Muscle layer of colon (tissue), 2 donors: ENCODE data around the gene SBK3.
A peak's percentile ranks its signal among the peaks of the same experiment; 100 is the strongest.
"Not testable (repeated sequence)": the region's sequence is repeated elsewhere in the genome, so short reads cannot be mapped to it uniquely, and the experiment has no call there.

Source experiments
- H3K27ac ChIP-seq: one replicate; pipeline ENCODE4 v1.7.0; 2013; ENCODE audit warnings: low read depth, mild to moderate bottlenecking, low read length, moderate library complexity
- H3K27me3 ChIP-seq, 2 donors: one replicate each; pipeline ENCODE4 v1.7.0; 2013; ENCODE audit warnings: low read length in 2 of 2, mild to moderate bottlenecking in 2 of 2; ENCODE audit not compliant: insufficient read depth in 2 of 2, control insufficient read depth in 1 of 2
- H3K36me3 ChIP-seq: one replicate; pipeline ENCODE4 v1.7.0; 2013; ENCODE audit warnings: mild to moderate bottlenecking, low read length; ENCODE audit not compliant: insufficient read depth
- H3K4me1 ChIP-seq: one replicate; pipeline ENCODE4 v1.7.0; 2013; ENCODE audit warnings: mild to moderate bottlenecking, low read length; ENCODE audit not compliant: insufficient read depth
- H3K4me3 ChIP-seq, 2 donors: one replicate each; pipeline ENCODE4 v1.7.0; 2013; ENCODE audit warnings: low read length in 2 of 2, low read depth in 1 of 2, mild to moderate bottlenecking in 1 of 2, moderate library complexity in 1 of 2
- H3K9ac ChIP-seq: one replicate; pipeline ENCODE4 v1.7.0; 2013; ENCODE audit warnings: low read length
- H3K9me3 ChIP-seq: one replicate; pipeline ENCODE4 v1.7.0; 2013; ENCODE audit warnings: mild to moderate bottlenecking, low read length
- donor health status: abdominal sarcoma.
- donor health status: Adenocarcinoma of cecum.

Gene SBK3

DNA sequence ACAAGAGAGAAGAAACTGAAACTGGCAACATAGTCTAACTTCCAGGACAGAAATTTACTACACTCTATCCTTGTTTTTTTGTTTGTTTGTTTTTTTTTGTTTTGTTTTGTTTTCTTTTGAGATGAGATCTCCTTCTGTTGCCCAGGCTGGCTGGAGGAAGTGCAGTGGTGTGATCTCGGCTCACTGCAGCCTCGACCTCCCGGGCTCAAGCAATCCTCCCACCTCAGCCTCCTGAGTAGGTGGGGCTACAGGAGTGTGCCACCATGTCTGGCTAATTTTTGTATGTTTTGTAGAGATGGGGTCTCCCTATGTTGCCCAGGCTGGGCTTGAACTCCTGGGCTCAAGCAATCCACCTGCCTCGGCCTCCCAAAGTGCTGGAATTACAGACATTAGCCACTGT lies 36.9 kb upstream of the SBK3 start:
- H3K27me3 ChIP-seq, H3K9ac ChIP-seq, H3K4me3 ChIP-seq, H3K9me3 ChIP-seq, H3K36me3 ChIP-seq, H3K27ac ChIP-seq: not testable (repeated sequence)
- H3K4me1 ChIP-seq = peaks cover 28% of the 10 kb centered on the region

DNA sequence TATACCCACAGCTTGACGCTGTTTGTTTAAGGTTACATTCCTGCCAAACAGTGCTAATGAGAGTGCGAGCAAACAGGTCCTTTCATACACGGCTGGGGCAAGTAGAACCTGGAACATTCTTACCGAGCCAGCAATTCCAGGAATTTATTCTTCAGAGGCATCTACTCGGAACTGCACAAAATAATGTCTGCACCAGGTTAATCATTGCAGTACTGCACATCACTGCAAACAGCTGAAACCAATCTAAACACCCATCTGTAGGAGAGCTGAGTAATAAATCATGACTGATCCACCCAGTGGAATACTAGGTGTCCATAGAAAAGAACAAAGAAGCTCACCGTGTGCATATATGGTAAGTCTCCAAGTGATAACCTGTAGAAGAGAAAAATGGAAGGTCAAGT lies 36.5 kb upstream of the SBK3 start:
- Histone ChIP-seq H3K4me3 (no peak overlapping the region), H3K9me3 (no peaks in the 10 kb centered on the region), H3K4me1 (peaks cover 24% of the 10 kb centered on the region), H3K27ac (no peak overlapping the region), H3K27me3 (no peaks in the 10 kb centered on the region), H3K9ac (no peak overlapping the region), H3K36me3 (no peaks in the 10 kb centered on the region)

DNA sequence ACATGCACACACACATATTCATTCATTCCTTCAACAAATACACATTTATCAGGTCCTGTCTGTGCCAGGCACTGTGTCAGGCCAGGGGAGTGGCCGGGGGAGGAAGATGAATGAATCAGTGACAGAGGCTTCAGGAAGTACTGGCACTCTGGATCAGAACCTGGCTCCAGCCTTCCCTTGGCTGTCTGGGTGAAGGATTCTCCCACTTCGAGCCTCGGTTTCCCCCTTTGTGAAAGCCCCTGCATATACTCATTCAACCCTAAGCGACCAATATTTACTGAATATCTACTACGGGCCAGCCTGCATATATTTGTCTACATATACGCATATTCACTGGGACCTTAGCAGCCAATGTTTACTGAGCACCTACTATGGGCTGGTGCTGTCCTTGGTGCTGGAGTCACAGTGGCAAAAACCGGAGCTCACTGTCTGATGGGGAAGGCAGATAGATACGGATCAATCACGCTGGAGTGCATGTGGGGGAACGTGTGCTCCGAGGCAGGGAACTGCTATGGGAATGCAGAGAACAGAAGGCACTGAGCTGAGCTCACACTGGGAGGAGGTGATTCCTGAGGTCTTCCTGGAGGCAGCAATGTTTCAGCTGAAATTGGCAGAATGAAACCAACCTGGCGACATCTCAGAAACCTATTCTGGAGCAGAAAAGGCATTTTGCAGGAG lies 35.9 kb upstream of the SBK3 start:
- Histone ChIP-seq H3K9ac (no peak overlapping the region), H3K36me3 (no peaks in the 10 kb centered on the region), H3K9me3 (no peaks in the 10 kb centered on the region), H3K27ac (peak overlapping the region; percentile 90), H3K4me1 (peaks cover 22% of the 10 kb centered on the region), H3K4me3 (peak overlapping the region; percentile 81 to 91), H3K27me3 (no peaks in the 10 kb centered on the region)

DNA sequence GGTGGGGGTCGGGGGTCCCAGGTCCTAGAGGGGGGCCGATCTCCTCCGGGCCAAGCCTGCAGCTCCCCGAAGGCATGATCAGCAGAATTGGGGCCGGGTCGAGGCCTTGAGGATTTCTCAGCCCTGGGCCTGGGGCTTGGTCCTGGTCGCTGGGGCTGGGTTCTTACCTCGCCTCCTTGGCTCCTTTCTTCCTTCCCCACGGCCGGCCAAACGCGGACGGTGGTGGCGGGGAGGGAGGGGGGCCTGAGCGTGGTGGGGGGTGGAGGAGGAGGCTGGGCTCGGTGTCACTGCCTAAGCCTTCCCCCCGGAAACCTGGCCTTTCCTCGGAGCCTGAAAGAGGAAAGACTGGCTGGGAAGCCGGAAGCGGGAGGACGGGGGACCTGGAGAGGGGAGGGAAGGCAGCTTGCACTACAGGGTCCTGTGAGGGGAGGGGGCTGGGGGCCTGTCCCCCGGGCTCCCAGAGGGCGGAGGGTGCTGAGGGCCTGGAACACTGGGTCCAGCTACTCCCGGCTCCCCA lies 35.3 kb upstream of the SBK3 start, which contains the start of gene ZNF579:
ZNF579 (minus strand) TSS at position 221 of the 517 bp plus-strand sequence. CDS start 1,209 bp downstream, outside the sequence.
- Histone ChIP-seq H3K9ac (peak within 1 kb of the TSS; percentile 61), H3K4me1 (peaks cover 18% of the 10 kb centered on the region), H3K9me3 (no peaks in the 10 kb centered on the region), H3K27me3 (no peaks in the 10 kb centered on the region), H3K36me3 (no peaks in the 10 kb centered on the region), H3K4me3 (peak within 1 kb of the TSS; percentile 81 to 91), H3K27ac (peak within 1 kb of the TSS; percentile 90)

DNA sequence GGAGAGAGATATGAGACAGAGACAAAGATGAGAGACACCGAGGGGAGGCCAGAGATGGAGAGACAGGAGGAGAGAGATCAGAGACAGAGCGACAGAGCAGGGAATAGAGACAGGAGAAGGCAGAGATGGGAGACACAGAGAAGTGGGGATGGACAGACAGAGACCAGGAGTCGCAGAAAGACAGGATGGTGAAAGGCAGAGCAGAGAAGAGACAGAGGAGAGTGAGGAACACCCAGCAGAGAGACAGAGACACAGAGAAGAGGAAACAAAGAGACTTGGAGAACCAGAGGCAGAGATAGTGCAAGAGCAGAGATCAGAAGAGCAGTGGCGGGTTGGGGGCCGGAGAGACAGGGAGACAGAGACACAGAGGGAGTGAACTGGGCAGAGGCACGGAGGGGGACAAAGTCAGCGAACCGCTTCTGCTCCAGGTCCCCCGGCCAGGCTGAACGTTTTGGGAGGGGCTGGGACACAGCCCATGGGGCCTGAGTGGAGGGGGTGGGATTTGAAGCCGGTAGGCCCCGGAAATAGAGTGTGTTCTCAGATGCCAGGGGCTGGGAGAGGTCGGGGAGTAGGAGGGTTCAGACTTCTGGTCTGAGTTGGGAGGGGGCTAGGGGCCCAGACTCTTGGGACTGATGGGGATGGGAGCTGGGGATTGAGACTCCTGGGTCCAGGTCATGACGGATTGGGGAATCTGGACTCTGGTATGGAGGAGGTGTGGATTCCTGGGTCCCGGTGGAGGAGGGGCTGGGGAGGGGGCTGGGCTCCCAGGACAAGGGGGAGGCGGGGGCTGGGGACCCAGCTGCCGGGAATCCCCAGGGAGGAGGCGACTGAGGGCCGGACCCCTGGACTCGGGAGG lies 34.7 kb upstream of the SBK3 start:
- no peaks in the 10 kb centered on the region for H3K27me3 ChIP-seq
- peak overlapping the region; percentile 61 for H3K9ac ChIP-seq

DNA sequence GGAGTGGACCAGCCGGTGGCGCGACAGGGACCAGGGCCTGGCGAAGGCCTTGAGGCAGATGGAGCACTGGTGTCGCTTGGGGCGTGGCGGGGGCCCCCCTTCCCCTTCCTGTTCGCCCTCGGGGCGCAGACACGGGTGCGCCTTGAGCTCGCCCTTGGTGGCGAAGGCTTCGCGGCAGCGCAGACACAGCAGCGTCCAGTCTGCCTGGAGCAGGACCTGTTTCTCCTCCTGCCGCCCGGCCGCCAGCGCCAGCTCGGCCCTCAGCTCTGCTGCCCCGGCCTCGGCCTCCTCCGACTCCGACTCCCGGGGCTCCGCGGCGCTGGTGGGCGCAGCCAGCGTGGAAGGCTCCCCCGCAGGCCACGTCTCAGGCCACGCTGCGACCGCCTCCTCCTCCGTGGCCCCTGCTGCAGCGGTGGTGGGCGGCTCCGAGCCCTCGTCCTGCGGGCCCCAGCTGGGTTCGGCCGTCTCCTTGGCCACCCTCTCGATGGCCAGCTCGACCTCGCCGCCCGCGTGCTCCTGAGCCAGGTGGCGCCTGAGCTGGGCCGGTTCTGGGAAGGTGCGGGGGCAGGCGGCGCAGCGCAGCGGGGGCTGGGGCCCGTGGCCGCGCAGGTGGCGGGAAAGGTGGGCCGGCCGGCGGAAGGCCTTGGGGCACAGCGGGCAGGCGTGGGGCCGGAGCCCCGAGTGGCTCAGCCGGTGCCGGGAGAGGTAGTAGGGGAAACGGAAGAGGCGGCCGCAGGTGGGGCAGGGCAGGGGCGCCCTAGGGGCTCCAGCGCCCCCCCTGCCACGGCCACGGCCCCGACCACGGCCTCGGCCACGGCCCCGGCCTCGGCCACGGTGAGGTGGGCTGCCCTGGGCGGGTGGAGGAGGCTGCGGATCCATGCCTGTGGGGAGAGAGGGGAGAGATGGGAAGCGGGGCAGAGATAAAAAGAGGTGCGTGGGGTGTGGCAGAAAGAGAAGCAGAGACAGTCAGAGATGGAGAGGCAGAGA lies 33.7 kb upstream of the SBK3 start:
- Histone ChIP-seq H3K9me3 (no peaks in the 10 kb centered on the region), H3K36me3 (no peaks in the 10 kb centered on the region), H3K4me3 (peak overlapping the region in 1 of 2 donors; percentile 81), H3K27ac (no peak overlapping the region), H3K9ac (peak overlapping the region; percentile 61), H3K27me3 (no peaks in the 10 kb centered on the region), H3K4me1 (peaks cover 18% of the 10 kb centered on the region)

More for the DNA sequence above, 34.7 kb upstream of the SBK3 start:
- Histone ChIP-seq H3K27ac (peak overlapping the region; percentile 90), H3K36me3 (no peaks in the 10 kb centered on the region), H3K4me3 (peak overlapping the region; percentile 81 to 91), H3K9me3 (no peaks in the 10 kb centered on the region), H3K4me1 (peaks cover 18% of the 10 kb centered on the region)

DNA sequence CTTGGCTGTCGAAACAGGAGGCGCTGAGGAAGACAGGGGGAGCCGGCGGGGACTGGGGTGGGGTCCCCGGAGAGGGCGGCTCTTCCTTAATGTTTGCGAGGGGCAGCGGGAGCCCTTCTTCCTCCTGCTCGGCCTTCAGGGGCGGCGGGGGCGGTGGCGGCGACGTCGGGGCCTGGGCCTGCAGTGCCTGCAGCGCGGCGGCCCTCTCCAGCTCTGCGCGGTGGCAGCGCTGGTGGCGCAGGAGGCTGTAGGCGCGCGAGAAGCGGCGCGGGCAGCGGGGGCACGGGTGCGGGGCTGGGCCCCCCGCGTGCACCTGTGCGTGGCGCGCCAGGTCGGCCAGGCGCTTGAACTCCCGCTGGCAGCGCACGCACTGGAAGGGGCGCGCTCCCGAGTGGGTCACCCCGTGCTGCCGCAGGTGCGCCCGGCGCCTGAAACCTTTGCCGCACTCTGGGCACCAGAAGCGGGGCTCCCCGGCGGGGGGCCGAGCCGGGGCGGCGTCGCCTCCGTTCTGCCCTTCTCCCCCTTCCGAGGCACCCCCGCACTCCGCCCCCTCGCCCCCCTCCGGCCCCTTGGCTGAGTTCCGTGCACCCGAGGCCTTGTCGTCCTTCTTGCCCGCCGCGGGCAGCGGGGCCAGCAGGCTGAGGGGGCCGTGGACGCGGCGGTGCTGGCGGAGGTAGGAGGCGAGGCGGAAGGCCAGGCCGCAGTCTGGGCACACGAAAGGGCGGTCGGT lies 32.9 kb upstream of the SBK3 start:
- H3K27me3 ChIP-seq = no peaks in the 10 kb centered on the region
- no peaks in the 10 kb centered on the region for H3K9me3 ChIP-seq
- H3K9ac ChIP-seq = no peak overlapping the region
- H3K27ac ChIP-seq = no peak overlapping the region
- H3K4me1 ChIP-seq = peaks cover 18% of the 10 kb centered on the region
- no peak overlapping the region for H3K4me3 ChIP-seq
- no peaks in the 10 kb centered on the region for H3K36me3 ChIP-seq

DNA sequence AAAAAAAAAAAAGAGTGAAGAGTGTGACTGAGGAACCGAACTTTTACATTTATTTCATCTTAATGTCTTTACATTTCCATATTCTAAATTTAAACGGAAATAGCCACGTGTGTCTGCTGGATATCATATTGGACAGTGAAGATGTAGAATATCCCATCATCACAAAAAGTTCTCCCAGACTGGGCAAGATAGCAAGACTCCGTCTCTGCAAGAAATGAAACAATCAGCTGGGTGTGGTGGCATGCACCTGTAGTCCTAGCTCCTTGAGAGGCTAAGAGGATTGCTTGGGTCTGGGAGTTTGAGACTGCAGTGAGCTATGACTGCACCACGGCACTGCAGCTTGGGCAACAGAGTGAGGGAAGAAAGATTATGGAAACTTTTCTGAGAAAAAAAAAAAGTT lies 31.4 kb upstream of the SBK3 start:
- no peak overlapping the region for H3K4me3 ChIP-seq
- H3K27ac ChIP-seq = no peak overlapping the region
- H3K36me3 ChIP-seq = no peaks in the 10 kb centered on the region
- no peak overlapping the region for H3K9ac ChIP-seq
- H3K27me3 ChIP-seq = no peaks in the 10 kb centered on the region
- peaks cover 15% of the 10 kb centered on the region for H3K4me1 ChIP-seq
- no peaks in the 10 kb centered on the region for H3K9me3 ChIP-seq

DNA sequence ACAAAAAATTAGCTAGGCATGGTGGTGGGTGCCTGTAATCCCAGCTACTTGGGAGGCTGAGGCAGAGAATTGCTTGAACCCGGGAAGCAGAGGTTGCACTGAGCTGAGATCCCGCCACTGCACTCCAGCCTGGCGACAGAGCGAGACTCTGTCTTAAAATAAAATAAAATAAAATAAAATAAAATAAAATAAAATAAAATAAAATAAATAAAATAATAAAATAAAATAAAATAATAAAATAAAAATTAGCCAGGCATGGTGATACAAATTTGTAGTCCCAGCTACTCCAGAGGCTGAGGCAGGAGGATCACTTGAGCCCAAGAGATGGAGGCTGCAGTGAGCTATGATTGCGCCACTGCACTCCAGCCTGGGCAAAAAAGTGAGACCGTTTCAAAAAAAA lies 28.6 kb upstream of the SBK3 start:
- not testable (repeated sequence) for H3K9ac ChIP-seq, H3K27me3 ChIP-seq, H3K27ac ChIP-seq, H3K4me3 ChIP-seq, H3K36me3 ChIP-seq, H3K9me3 ChIP-seq, H3K4me1 ChIP-seq

DNA sequence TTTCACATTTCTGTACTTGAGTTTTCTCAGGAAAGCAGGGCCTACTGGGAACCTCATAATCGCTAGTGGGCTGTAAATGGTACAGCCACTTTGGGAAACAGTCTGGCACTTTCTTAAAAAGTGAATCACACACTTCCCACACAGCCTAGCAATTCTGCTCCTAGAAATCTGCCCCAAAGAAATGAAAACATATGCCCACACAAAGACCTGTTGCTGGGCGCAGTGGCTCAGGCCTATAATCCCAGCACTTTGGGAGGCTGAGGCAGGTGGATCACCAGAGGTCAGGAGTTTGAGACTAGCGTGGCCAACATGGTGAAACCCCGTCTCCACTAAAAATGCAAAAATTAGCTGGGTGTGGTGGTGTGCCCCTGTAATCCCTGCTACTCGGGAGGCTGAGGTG lies 24.1 kb upstream of the SBK3 start:
- H3K27me3 ChIP-seq, H3K4me1 ChIP-seq, H3K36me3 ChIP-seq, H3K27ac ChIP-seq, H3K9me3 ChIP-seq, H3K9ac ChIP-seq, H3K4me3 ChIP-seq: not testable (repeated sequence)
